ENCODE measurements around the gene SAMD9.
"Not testable (repeated sequence)": the region's sequence is repeated elsewhere in the genome, so short reads cannot be mapped to it uniquely, and the experiment has no call there.

Gene SAMD9

GRCh38 chr7:93119191-93119905 is 1.6 kb upstream of the SAMD9 start:
- peak; percentile 12 for DNase-seq

GRCh38 chr7:93117327-93117726 is 452 bp downstream of the SAMD9 start:
- peak; percentile 26 for DNase-seq

- no peak for DNase-seq
Measured at GRCh38 chr7:93115796-93116195, 2.0 kb downstream of the SAMD9 start.

- no peak for DNase-seq
Measured at GRCh38 chr7:93108003-93108402, 9.8 kb downstream of the SAMD9 start.

GRCh38 chr7:93097388-93097787 is 20.4 kb downstream of the SAMD9 start:
- no peak for DNase-seq

- DNase-seq = no peak
Measured at GRCh38 chr7:93092757-93093370, 24.9 kb downstream of the SAMD9 start.

GRCh38 chr7:93073357-93073756 is 44.4 kb downstream of the SAMD9 start:
- DNase-seq = not testable (repeated sequence)

- DNase-seq = no peak
Measured at GRCh38 chr7:93062599-93062998, 55.2 kb downstream of the SAMD9 start.

- no peak for DNase-seq
Measured at GRCh38 chr7:93060865-93061264, 56.9 kb downstream of the SAMD9 start.

- no peak for DNase-seq
Measured at GRCh38 chr7:93060025-93060424, 57.8 kb downstream of the SAMD9 start.

GRCh38 chr7:93056621-93057020 is 61.2 kb downstream of the SAMD9 start:
- not testable (repeated sequence) for DNase-seq

- DNase-seq = peak; percentile 46
Measured at GRCh38 chr7:93055543-93056107, 62.2 kb downstream of the SAMD9 start.

GRCh38 chr7:93054975-93055374 is 62.8 kb downstream of the SAMD9 start:
- DNase-seq = no peak

GRCh38 chr7:93053949-93054943 is 63.5 kb downstream of the SAMD9 start:
- DNase-seq = no peak

- DNase-seq = peak; percentile 13
Measured at GRCh38 chr7:93053209-93053948, 64.4 kb downstream of the SAMD9 start.

GRCh38 chr7:93051660-93052059 is 66.1 kb downstream of the SAMD9 start:
- DNase-seq = no peak
